Activated CD4-positive, CD25-positive, alpha-beta regulatory T cell (primary cell): ENCODE measurements around the gene SCAMP1.
"Not testable (repeated sequence)": the region's sequence is repeated elsewhere in the genome, so short reads cannot be mapped to it uniquely, and the experiment has no call there.

Source experiments
- DNase-seq, 4 experiments: peaks; one replicate each; lab custom pipeline; 2025; lab: John Stamatoyannopoulos, UW

The SCAMP1 gene, protein sequence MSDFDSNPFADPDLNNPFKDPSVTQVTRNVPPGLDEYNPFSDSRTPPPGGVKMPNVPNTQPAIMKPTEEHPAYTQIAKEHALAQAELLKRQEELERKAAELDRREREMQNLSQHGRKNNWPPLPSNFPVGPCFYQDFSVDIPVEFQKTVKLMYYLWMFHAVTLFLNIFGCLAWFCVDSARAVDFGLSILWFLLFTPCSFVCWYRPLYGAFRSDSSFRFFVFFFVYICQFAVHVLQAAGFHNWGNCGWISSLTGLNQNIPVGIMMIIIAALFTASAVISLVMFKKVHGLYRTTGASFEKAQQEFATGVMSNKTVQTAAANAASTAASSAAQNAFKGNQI

GRCh38 chr5:78359831-78360673, at the start of gene SCAMP1:
SCAMP1 (plus strand) TSS chr5:78360617; CDS start chr5:78360672, 55 bp downstream.
- DNase-seq, result peak; percentile 82 to 88 (median 85)

DNA sequence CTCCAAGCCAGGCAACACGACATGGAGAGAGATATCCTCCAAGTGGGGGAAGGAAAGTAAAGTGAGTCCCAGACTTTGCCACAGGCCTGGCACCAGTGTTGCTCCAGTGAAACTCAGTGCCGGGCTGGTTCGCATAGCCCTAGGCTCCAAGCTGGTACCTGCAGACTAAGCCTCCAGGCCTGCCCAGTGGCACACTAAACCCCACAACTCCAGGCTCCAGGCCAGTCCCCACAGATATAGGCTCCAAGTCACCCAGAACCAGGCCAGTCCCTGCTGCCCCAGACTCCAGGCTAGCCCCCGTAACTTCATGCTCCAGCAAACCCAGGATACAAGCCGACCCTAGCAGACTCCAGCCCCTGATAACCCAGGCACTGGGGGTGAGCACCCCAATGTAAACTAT, 42.9 kb upstream of the SCAMP1 start:
- DNase-seq, result no peak

DNA sequence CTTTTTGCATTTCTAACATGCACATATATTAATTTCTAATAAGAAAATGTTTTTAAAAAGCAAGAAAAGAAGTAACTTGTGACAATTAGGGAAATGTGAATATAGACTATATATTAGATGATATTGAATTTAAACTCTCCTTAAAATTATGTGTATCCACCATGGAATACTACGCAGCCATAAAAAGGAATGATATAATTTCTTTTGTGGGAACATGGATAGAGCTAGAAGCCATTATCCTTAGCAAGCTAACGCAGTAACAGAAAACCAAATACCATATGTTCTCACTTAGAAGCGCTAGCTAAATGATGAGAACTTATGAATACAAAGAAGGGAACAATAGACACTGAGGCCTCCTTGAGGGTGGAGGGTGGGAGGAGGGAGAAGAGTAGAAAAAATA, 42.1 kb upstream of the SCAMP1 start:
- no peak for DNase-seq

GRCh38 chr5:78320401-78320800, 40.0 kb upstream of the SCAMP1 start:
- DNase-seq, result no peak

GRCh38 chr5:78323241-78323640, 37.2 kb upstream of the SCAMP1 start:
- no peak for DNase-seq

- DNase-seq, result no peak
These were observed 33.5 kb upstream of the SCAMP1 start for GRCh38 chr5:78326930-78327329.

GRCh38 chr5:78327761-78328510, 32.5 kb upstream of the SCAMP1 start:
- no peak for DNase-seq

GRCh38 chr5:78328585-78329173, 31.7 kb upstream of the SCAMP1 start:
- DNase-seq, result no peak

DNA sequence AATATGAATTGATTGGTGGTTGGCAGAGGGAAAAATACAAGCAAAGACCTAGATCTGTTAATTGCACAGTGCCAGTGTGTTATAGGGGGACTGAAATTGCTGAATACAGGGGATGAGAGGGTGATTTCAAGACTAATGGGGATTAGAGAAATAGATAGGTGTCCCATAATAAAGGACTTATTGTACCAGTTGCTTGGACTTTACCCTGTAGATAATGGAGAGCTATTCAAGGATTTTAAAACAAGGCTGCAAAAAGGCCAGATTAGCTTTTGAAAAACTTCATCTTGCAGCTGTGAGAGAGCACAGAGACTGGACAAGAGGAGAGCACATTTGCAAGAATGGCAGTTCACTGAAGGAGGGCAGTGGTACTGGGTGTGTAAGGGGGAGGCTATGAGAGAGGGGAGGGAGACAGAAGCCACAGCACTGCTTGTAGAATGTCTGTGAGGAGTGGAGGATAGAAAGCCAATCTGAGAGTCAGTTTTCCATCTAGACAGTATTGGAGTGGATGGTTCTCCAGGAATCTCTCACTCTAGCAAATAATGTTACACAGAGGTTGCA, 28.8 kb upstream of the SCAMP1 start:
- DNase-seq, result no peak

DNA sequence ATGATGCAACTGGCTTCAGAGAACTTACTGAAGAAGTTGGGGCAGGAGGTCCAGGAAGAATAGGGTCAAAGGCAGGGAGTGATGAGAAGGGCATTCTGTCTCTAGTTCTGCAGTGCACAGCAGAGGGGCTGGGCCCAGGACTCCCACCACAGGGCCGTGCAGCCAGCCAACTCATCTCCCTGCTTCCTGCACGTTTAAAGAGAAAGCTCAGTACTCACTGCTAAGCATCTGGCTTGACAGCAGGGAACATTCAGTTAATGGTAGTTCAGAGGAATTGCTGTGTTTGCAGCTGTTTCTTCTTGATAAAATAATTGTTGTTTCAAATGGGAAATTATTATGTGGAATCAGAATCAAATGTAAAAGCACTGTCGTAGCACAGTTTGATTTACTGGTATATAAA, 25.6 kb upstream of the SCAMP1 start:
- DNase-seq, result no peak

- no peak for DNase-seq
These were observed 24.4 kb upstream of the SCAMP1 start for GRCh38 chr5:78335976-78336375.

DNA sequence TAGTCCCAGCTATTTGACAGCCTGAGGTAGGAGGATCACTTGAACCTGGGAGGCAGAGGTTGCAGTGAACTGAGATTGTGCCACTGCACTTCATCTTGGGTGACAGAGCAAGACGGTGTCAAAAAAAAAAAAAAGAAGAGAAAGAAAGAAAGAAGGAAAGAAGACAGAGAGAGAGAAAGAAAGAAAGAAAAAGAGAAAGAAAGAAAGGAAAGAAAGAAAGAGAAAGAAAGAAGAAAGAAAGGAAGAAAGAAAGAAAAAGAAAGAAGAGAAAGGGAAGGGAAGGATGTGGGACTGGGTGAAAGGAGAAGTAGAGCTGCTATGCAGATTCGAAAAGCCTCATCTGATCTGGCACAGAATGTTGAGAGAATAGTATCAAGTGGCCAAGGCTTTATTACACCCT, 23.7 kb upstream of the SCAMP1 start:
- no peak for DNase-seq

DNA sequence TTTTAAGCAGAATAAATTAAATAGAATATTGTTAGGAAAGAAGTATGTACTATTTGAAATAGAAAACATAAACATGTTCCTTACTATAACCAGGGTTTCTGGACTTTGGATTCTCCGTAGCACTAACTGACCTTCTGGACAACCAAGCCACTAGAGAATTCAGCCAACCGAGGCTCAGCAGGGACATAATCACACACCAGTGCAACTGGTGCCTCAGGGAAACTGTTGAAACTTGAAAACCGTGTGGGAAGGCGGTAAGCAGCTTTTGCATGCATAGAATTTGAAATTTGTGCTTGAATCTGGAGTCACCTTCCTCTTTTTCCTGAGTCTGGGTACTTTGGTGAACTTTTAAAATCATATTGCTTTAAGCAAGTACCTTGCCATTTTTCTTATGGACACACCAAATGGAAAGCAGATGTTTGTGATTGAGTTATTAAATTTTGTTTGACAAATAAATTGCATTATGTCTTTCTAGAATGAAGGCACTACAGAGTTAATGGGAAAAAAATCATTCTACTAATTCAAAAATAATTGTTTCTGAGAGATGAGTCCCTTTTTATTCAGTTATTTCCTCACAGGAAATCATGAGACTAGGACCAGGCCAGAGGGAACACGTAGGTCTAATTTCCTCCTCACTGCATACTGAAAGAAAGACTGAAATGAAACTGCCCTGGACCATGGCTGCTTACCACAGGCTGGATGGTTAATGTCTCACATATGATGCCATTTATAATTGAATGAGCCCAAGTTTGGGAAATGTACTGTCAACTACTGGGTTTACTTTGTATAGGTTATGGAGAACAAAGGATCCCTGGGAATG, 20.6 kb upstream of the SCAMP1 start:
- DNase-seq, result no peak

- DNase-seq, result no peak
These were observed 19.0 kb upstream of the SCAMP1 start for GRCh38 chr5:78341440-78341839.

DNA sequence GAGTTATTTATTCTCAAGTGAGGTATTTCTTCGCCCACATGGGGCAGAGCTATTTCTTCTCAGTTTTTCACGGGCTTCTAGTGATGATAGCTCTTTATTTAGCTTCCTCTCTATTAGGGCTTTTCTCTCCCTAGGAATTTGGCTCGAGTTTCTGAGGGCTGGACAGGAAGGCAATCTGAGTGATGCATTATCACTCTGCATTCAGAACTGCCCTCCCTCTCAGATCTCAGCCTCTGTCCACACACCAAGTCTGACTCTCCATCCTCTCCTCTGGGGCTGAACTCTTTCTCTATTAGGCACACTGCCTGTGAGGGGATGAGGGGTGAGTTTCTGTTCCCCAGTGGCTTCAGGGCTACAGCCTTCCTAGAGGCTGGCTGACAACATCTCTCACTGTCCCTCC, 14.9 kb upstream of the SCAMP1 start:
- no peak for DNase-seq

DNA sequence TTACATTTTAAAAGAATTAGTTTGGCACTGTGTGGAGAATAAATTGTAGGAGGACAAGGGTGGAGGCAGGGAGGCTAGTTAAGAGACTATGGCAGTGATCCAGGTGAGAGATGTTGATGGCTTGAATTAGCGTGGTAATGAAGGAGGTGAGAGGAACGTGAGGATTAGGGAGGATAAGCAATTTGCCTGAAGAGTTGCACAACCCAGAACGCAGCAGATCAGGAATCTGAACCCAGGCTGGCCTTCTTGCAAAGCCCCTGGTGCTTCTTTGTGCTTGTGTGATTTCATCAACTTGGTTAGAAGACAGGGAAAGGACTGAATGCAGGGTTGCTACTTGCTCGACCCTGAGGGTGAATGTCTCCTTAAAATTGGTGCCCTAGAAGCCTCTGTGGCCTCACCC, 6.9 kb upstream of the SCAMP1 start:
- DNase-seq, result no peak

GRCh38 chr5:78354066-78354670, 6.2 kb upstream of the SCAMP1 start:
- DNase-seq, result no peak

- no peak for DNase-seq
These were observed 4.9 kb upstream of the SCAMP1 start for GRCh38 chr5:78355561-78355960.

- DNase-seq, result not testable (repeated sequence)
These were observed 974 bp upstream of the SCAMP1 start for GRCh38 chr5:78359455-78359830.

- DNase-seq, result no peak
These were observed 182 bp downstream of the SCAMP1 start for GRCh38 chr5:78360674-78360923.
